ENCODE results near the gene HTT. TPM values are rescaled to one million over a fixed set of nuclear protein-coding genes. Genes with fewer than 3 reads are reported as not detected.

HTT gene
- total RNA-seq, 4 donors from 2014 or later = 28.9 to 141 (median 42.0) TPM

GRCh38 chr4:3123181-3123671 is 48.7 kb downstream of the HTT start:
- DNase-seq (ENCODE audit: low spot score in 2 of 2) = no peak
- WGBS, 2 donors = 61 to 65% methylated on average over 3 of the region's 3 CpGs
- intact Hi-C loops (cut with DNase I; ENCODE audit: low total_unique reads) = no loop called here
- no peak overlapping the region for H3K4me3 ChIP-seq (ENCODE audit: low read depth, poor library complexity, severe bottlenecking)
- TF ChIP-seq POLR2A (IDR thresholded peaks at IDR 0.05) = no peak
- TF ChIP-seq CTCF (IDR thresholded peaks at IDR 0.05) = no peak

GRCh38 chr4:3124070-3124767 is 49.7 kb downstream of the HTT start:
- 84 to 92% methylated on average over 7 of the region's 7 CpGs for WGBS, 2 donors
- intact Hi-C loops (cut with DNase I; ENCODE audit: low total_unique reads) = no loop called here
- H3K4me3 ChIP-seq (ENCODE audit: low read depth, poor library complexity, severe bottlenecking) = no peak overlapping the region
- no peak for TF ChIP-seq POLR2A (IDR thresholded peaks at IDR 0.05)
- no peak for TF ChIP-seq CTCF (IDR thresholded peaks at IDR 0.05)
- no peak for DNase-seq (ENCODE audit: low spot score in 2 of 2)

- intact Hi-C loops (cut with DNase I; ENCODE audit: low total_unique reads) = no loop called here
- H3K4me3 ChIP-seq (ENCODE audit: low read depth, poor library complexity, severe bottlenecking) = no peak overlapping the region
- WGBS, 2 donors = 90 to 92% methylated on average over 7 of the region's 7 CpGs
- TF ChIP-seq POLR2A (IDR thresholded peaks at IDR 0.05) = no peak
- TF ChIP-seq CTCF (IDR thresholded peaks at IDR 0.05) = no peak
- no peak for DNase-seq (ENCODE audit: low spot score in 2 of 2)
Observed at GRCh38 chr4:3127112-3127511, 52.6 kb downstream of the HTT start.

GRCh38 chr4:3128058-3128457 is 53.6 kb downstream of the HTT start:
- 88 to 97% methylated on average over 2 of the region's 2 CpGs for WGBS, 2 donors
- no peak for DNase-seq (ENCODE audit: low spot score in 2 of 2)
- H3K4me3 ChIP-seq (ENCODE audit: low read depth, poor library complexity, severe bottlenecking) = no peak overlapping the region
- intact Hi-C loops (cut with DNase I; ENCODE audit: low total_unique reads) = no loop called here
- TF ChIP-seq POLR2A (IDR thresholded peaks at IDR 0.05) (no peak), CTCF (IDR thresholded peaks at IDR 0.05) (no peak)

GRCh38 chr4:3128976-3129375 is 54.5 kb downstream of the HTT start:
- no peak for TF ChIP-seq CTCF (IDR thresholded peaks at IDR 0.05)
- TF ChIP-seq POLR2A (IDR thresholded peaks at IDR 0.05) = no peak
- intact Hi-C loops (cut with DNase I; ENCODE audit: low total_unique reads) = no loop called here
- 66 to 75% methylated on average over 1 of the region's 1 CpG for WGBS, 2 donors
- DNase-seq (ENCODE audit: low spot score in 2 of 2) = no peak
- H3K4me3 ChIP-seq (ENCODE audit: low read depth, poor library complexity, severe bottlenecking) = no peak overlapping the region

GRCh38 chr4:3130201-3130600 is 55.7 kb downstream of the HTT start:
- intact Hi-C loops (cut with DNase I; ENCODE audit: low total_unique reads) = no loop called here
- no peak for DNase-seq (ENCODE audit: low spot score in 2 of 2)

More at GRCh38 chr4:3130201-3130600, 55.7 kb downstream of the HTT start:
- WGBS, 2 donors = 86% methylated on average over 3 of the region's 3 CpGs
- no peak overlapping the region for H3K4me3 ChIP-seq (ENCODE audit: low read depth, poor library complexity, severe bottlenecking)
- TF ChIP-seq CTCF (IDR thresholded peaks at IDR 0.05) (no peak), POLR2A (IDR thresholded peaks at IDR 0.05) (no peak)

Data from lower leg skin (tissue), 4 donors.